Hepatocyte (in vitro differentiated cells): Measurements from ENCODE around the gene LRMDA. TPM values are rescaled to one million over a fixed set of nuclear protein-coding genes. Genes with fewer than 3 reads are reported as not detected.

ENCODE experiments used
- DNase-seq: peaks from one replicate; pipeline ENCODE4 v3.0.0-alpha.2; 2016; ENCODE audit warnings: low spot score
- H2AFZ ChIP-seq: fragments of 200-600 bp; sonication (generic); 2 replicates; pipeline ENCODE4 v1.6.0; 2016; ENCODE audit warnings: antibody characterized with exemption, mild to moderate bottlenecking
- H3K27ac ChIP-seq: fragments of 200-600 bp; sonication (generic); 2 replicates; pipeline ENCODE4 v1.5.1; 2016; ENCODE audit warnings: mild to moderate bottlenecking
- H3K27me3 ChIP-seq: fragments of 200-600 bp; sonication (generic); 2 replicates; pipeline ENCODE4 v1.6.1; 2016
- H3K36me3 ChIP-seq: fragments of 200-600 bp; sonication (generic); replicated peaks from 2 replicates; pipeline ENCODE4 v1.5.1; 2016; ENCODE audit warnings: low read depth; ENCODE audit not compliant: insufficient read depth
- H3K4me1 ChIP-seq: fragments of 200-600 bp; sonication (generic); 2 replicates; pipeline ENCODE4 v1.5.1; 2016; ENCODE audit warnings: mild to moderate bottlenecking, moderate library complexity; ENCODE audit not compliant: insufficient read depth
- H3K4me2 ChIP-seq: fragments of 200-600 bp; sonication (generic); 2 replicates; pipeline ENCODE4 v1.6.0; 2016
- H3K4me3 ChIP-seq: fragments of 200-600 bp; sonication (generic); 2 replicates; pipeline ENCODE4 v1.5.1; 2016; ENCODE audit warnings: mild to moderate bottlenecking
- H3K79me2 ChIP-seq: fragments of 200-600 bp; sonication (generic); 2 replicates; pipeline ENCODE4 v1.6.0; 2017; ENCODE audit warnings: mild to moderate bottlenecking
- H3K9me2 ChIP-seq: fragments of 200-600 bp; sonication (generic); replicated peaks from 2 replicates; pipeline ENCODE4 v1.6.0; 2017; ENCODE audit warnings: mild to moderate bottlenecking; ENCODE audit not compliant: insufficient read depth
- H3K9me3 ChIP-seq: fragments of 200-600 bp; sonication (generic); 2 replicates; pipeline ENCODE4 v1.5.1; 2016; ENCODE audit warnings: low read depth, mild to moderate bottlenecking
- H4K20me1 ChIP-seq: fragments of 200-600 bp; sonication (generic); 2 replicates; pipeline ENCODE4 v1.6.0; 2016; ENCODE audit warnings: mild to moderate bottlenecking; ENCODE audit not compliant: insufficient read depth, poor library complexity, severe bottlenecking
- CTCF ChIP-seq: fragments of 200-600 bp; sonication (generic); IDR thresholded peaks from 2 replicates; pipeline ENCODE4 v1.5.1; 2016; ENCODE audit warnings: antibody characterized with exemption, mild to moderate bottlenecking; ENCODE audit not compliant: poor library complexity
- EZH2 ChIP-seq: fragments of 200-600 bp; sonication (generic); IDR thresholded peaks from 2 replicates; pipeline ENCODE4 v1.6.1; 2016; ENCODE audit warnings: antibody characterized with exemption, mild to moderate bottlenecking, borderline replicate concordance
- EZH2phosphoT487 ChIP-seq: fragments of 200-600 bp; sonication (generic); IDR thresholded peaks from one replicate; pipeline ENCODE4 v1.6.1; 2018; ENCODE audit warnings: antibody characterized with exemption, mild to moderate bottlenecking, low read depth, moderate library complexity; ENCODE audit not compliant: unreplicated experiment, severe bottlenecking
- WGBS: methylation state at CpG from one replicate; pipeline ENCODE4 v1.1.6; 2016; ENCODE audit warnings: low lambda C conversion rate; ENCODE audit errors: missing lambda C conversion rate; 5-methylcytosine and 5-hydroxymethylcytosine counted together
- polyA plus RNA-seq: library from polyadenylated mRNA; unstranded; fragments of >200 nt; fragmentation: Nextera tagmentation; extraction: Ambion mirVana; gene quantifications from 2 replicates; pipeline ENCODE4 v1.2.1, GENCODE V29; 2016
- total RNA-seq: library from RNA; depleted of rRNA; stranded (reverse); fragments of >200 nt; gene quantifications from 2 replicates; pipeline ENCODE4 v1.2.3, GENCODE V29; 2014

The LRMDA gene
- total and polyA plus RNA-seq, 2 experiments from 2014 or later, result 5.6 to 15.7 TPM

DNA sequence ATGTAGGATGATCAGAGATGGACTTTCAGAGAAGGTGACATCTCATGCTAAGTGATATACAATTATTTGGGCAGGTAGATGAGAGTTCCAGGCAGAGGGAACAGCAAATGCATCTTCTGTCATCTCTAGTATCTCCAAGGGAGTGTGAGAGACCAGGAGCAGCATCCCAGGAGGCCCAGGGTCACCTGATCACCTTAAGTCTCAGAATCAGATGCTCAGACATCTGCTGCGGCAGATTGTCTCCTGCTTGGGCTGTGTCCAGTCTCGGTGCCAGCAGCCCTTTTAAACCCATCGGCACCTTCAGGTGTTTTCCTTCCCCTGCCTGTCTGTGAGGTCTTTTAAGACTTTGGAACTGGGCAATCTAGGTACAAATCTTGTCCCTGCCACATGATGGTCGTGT, 690.6 kb downstream of the LRMDA start:
- H3K4me3 ChIP-seq, result no peak overlapping the region
- H3K79me2 ChIP-seq, result no peaks in the 10 kb centered on the region
- H3K4me2 ChIP-seq, result no peak overlapping the region
- 84% methylated on average over 4 of the region's 4 CpGs for WGBS
- no peaks in the 10 kb centered on the region for H3K4me1 ChIP-seq
- H2AFZ ChIP-seq, result no peak overlapping the region
- no peaks in the 10 kb centered on the region for H4K20me1 ChIP-seq
- H3K27me3 ChIP-seq, result no peaks in the 10 kb centered on the region
- no peaks in the 10 kb centered on the region for H3K36me3 ChIP-seq
- no peak for TF ChIP-seq EZH2
- no peaks in the 10 kb centered on the region for H3K9me2 ChIP-seq
- no peaks in the 10 kb centered on the region for H3K9me3 ChIP-seq
- H3K27ac ChIP-seq, result no peak overlapping the region
- no peak for DNase-seq

- H2AFZ ChIP-seq, result no peak overlapping the region
- TF ChIP-seq CTCF (no peak), EZH2phosphoT487 (no peak), EZH2 (no peak)
- WGBS, result 61% methylated on average over 1 of the region's 1 CpG
- no peak overlapping the region for H3K4me3 ChIP-seq
- peaks cover 11% of the 10 kb centered on the region for H3K4me1 ChIP-seq
- H3K4me2 ChIP-seq, result no peak overlapping the region
- H3K9me3 ChIP-seq, result no peaks in the 10 kb centered on the region
- no peaks in the 10 kb centered on the region for H3K79me2 ChIP-seq
- no peaks in the 10 kb centered on the region for H4K20me1 ChIP-seq
- no peaks in the 10 kb centered on the region for H3K36me3 ChIP-seq
- H3K27ac ChIP-seq, result no peak overlapping the region
- no peaks in the 10 kb centered on the region for H3K9me2 ChIP-seq
- DNase-seq, result no peak
- H3K27me3 ChIP-seq, result no peaks in the 10 kb centered on the region
Measured at GRCh38 chr10:76124280-76124679, 692.9 kb downstream of the LRMDA start.

- 85% methylated on average over 2 of the region's 2 CpGs for WGBS
- no peaks in the 10 kb centered on the region for H3K27me3 ChIP-seq
- no peak for DNase-seq
- H3K9me3 ChIP-seq, result no peaks in the 10 kb centered on the region
- no peak overlapping the region for H3K4me2 ChIP-seq
- H3K27ac ChIP-seq, result no peak overlapping the region
- H4K20me1 ChIP-seq, result no peaks in the 10 kb centered on the region
- H3K4me1 ChIP-seq, result peaks cover 11% of the 10 kb centered on the region
- H3K36me3 ChIP-seq, result no peaks in the 10 kb centered on the region
- H3K9me2 ChIP-seq, result no peaks in the 10 kb centered on the region
- TF ChIP-seq EZH2, result no peak
- no peak for TF ChIP-seq EZH2phosphoT487
- no peak for TF ChIP-seq CTCF
- no peaks in the 10 kb centered on the region for H3K79me2 ChIP-seq
- H2AFZ ChIP-seq, result no peak overlapping the region
- H3K4me3 ChIP-seq, result no peak overlapping the region
Measured at GRCh38 chr10:76125900-76126299, 694.5 kb downstream of the LRMDA start.

- H3K36me3 ChIP-seq, result no peaks in the 10 kb centered on the region
- WGBS, result 96% methylated on average over 5 of the region's 5 CpGs
Measured at GRCh38 chr10:76126607-76127527, 695.4 kb downstream of the LRMDA start.

More at GRCh38 chr10:76126607-76127527, 695.4 kb downstream of the LRMDA start:
- Histone ChIP-seq H3K27ac (no peak overlapping the region), H3K4me3 (no peak overlapping the region), H3K4me2 (no peak overlapping the region), H2AFZ (no peak overlapping the region), H4K20me1 (no peaks in the 10 kb centered on the region), H3K9me3 (no peaks in the 10 kb centered on the region), H3K4me1 (peaks cover 11% of the 10 kb centered on the region), H3K27me3 (no peaks in the 10 kb centered on the region), H3K9me2 (no peaks in the 10 kb centered on the region), H3K79me2 (no peaks in the 10 kb centered on the region)
- TF ChIP-seq CTCF (no peak), EZH2phosphoT487 (no peak), EZH2 (no peak)
- DNase-seq, result no peak
